HG03066 (cell line): ENCODE data around the gene TRPM1.

Experiments
- ATAC-seq: cut with Tn5 transposase; IDR thresholded peaks from one replicate; pipeline ENCODE4 v1.9.1; 2021; ENCODE audit warnings: low read depth; ENCODE audit not compliant: unreplicated experiment

TRPM1 gene

GRCh38 chr15:31051496-31052080 lies 49.9 kb downstream of the TRPM1 start:
- ATAC-seq = no peak

DNA sequence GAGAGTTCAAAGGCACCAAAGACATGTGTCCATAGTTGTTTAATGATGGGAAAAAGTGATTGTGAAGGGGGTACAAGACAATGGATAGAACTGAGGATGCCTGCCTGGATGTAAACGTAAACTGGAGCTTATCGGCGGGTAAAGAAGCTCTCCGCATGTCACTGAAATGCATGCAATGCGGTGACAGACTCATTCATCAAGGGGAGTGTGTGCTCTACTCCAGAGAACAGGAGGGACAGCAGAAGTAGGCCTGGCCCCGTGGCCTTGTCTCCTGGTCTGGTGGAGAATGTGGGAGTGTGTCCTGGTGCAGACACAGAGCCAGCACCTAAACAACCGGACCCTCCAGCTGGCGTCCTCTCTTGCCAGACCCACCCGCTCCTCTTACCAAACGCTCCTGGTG lies 50.6 kb downstream of the TRPM1 start:
- no peak for ATAC-seq

DNA sequence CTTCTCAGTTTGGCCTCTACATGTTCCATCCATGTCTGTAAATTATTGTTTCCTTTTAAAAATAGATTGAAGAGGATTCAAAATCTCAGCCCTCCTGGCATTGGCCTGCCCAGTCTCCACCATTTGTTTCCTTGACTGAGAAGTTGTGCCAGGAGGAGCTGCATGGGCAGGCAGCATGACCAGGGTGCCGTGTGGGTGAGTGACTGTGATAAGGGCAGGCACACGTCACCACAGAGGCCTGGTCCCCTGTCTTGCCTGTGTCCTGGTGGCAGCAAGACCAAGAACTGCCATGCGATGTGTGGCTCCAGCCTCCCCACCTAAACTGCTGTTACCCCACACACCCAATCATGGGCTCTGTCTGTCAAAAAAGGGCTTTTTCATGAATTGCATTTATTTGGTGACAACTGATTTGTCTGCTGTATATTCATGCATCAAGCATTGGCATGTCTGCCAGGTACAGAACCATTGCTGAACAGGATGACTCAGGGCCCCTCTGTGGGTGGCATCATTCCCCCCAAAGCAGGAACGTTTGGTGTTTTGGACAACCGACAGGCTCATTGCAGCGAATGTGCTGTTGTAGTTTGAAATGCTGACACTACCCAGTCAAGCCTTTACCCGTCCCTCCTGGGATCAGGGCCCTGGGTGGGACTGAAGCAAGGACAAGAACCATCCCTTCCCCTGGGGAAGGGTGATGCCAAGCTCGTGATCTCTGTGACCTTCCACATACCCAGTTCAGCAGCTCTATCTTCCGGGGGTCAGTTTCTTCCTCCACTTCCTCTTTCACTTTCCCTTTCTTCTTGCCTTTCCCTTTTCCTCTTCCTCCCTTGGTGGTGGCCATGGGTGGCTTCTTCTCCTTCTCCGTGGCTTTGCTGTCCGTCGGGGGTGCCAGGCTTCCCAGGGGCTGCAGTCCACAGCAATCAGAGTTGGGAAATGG lies 51.6 kb downstream of the TRPM1 start:
- ATAC-seq = no peak

DNA sequence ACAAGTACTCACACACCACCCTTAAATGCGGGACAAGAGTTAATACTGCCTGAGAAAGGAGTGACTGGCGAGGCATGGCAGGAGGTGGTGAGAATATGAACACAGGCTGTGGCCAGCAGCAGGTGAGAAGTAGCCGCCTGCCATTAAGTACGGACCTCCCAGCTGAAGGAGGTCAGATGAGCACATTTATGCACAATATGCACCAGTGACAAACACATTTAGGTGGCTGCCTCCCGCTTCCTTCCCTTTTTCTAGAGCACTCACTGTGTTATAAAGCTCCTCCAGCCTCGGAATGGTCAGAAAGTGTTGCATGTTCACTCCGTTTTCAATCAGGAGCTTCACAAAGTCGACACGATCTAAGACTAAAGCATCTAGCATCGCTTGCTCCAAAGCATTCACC lies 52.4 kb downstream of the TRPM1 start:
- ATAC-seq = no peak

DNA sequence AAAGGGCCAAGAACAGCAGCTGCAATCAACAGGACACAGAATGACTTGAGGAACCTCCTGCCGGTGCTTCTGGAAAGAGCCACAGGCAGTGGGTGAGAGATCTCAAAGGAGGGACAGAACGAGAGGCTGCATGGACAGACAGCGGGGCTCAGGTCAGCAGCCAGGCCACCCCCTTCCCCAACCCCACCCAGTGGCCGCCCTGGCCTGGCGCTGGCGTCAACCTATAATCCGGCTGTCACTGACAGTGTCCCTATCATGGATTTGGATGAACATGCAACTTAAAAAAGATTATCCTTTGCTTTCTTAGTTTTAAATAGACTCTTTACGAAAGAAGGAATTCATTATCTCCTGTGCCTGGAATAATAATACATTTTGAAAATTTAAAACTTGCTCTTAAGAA lies 54.1 kb downstream of the TRPM1 start:
- ATAC-seq = no peak

GRCh38 chr15:31046759-31047359 lies 54.7 kb downstream of the TRPM1 start:
- no peak for ATAC-seq

DNA sequence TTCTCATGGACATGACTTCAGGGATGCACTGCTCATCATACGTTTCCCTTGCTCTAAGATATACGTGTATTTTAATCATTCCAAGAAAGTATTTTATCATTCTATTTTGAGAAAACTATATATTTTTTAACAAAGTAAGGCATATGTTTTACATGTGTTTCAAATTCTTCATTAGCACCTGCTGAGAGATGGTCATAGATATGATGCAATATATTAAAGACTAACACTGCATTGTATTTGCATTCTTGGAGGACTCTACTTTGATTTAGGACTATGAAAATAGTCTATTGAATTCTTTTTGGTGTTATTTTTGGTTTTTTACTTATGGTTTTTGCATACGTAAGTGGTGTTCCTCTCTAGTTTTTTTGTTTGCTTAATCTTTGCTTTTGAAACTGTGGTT lies 55.9 kb downstream of the TRPM1 start:
- no peak for ATAC-seq

DNA sequence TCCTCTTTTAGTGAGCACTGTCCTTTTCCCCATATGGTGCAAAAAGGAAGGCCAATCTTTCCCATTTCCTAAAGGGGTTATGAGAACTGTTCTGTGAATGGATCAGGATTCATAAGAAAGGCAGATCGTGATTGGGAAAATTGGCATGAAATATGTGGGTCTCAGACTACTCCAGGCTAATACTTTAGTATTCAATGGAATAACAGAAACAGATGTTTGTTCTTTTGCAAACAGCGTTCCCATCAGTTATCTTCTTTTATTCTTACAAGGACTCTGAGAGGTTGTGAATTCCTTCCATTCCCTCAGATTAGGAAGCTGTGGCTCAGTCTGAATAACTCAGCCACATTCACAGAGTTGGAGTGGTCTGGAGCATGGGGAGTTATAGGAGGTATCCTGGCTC lies 58.8 kb downstream of the TRPM1 start:
- ATAC-seq = no peak

GRCh38 chr15:31041610-31042009 lies 59.9 kb downstream of the TRPM1 start:
- no peak for ATAC-seq

GRCh38 chr15:31040611-31041010 lies 60.9 kb downstream of the TRPM1 start:
- no peak for ATAC-seq

- ATAC-seq = no peak
Measured at GRCh38 chr15:31039961-31040360, 61.6 kb downstream of the TRPM1 start.

- no peak for ATAC-seq
Measured at GRCh38 chr15:31037731-31038477, 63.6 kb downstream of the TRPM1 start.

GRCh38 chr15:31036783-31037182 lies 64.7 kb downstream of the TRPM1 start:
- no peak for ATAC-seq

GRCh38 chr15:31035610-31036009 lies 65.9 kb downstream of the TRPM1 start:
- no peak for ATAC-seq

DNA sequence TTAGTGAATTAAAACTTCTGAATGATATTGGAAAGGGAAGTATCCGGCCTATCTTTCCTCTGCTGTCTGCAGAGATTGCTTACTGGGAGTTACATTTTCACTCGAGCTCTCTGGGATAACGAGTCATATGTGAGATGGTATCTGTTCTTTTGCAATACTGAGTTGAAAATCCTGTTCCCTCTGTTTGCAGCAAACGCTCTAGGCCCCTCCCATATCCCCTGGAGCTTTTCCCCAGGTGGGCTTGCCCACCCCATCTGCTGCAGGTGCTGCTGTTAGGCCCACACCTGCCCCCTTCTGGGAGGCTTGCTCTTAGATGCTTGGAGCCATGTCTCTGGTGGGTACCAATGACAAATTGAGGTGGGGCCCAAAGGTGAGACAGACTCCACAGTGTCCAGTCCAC lies 67.4 kb downstream of the TRPM1 start:
- ATAC-seq = no peak

DNA sequence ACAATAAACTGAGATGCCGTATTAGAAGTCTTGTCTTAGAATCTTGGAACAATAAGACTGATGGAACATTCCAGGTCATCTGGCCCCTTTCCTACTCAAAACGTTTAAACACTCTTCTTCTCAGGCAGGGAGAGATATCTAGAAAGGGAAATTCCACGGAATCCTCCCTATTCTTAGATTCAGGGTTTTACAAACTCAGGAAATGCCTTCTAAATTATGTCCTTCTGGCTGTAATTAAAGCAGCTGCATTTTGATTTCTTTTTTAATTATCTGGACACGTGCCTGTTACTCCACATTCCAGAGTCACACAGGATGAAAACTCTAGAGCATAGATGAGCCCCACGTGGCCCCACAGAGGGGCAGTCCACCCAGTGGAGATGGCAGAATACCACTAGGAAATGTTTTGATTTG lies 68.6 kb downstream of the TRPM1 start:
- ATAC-seq = no peak

DNA sequence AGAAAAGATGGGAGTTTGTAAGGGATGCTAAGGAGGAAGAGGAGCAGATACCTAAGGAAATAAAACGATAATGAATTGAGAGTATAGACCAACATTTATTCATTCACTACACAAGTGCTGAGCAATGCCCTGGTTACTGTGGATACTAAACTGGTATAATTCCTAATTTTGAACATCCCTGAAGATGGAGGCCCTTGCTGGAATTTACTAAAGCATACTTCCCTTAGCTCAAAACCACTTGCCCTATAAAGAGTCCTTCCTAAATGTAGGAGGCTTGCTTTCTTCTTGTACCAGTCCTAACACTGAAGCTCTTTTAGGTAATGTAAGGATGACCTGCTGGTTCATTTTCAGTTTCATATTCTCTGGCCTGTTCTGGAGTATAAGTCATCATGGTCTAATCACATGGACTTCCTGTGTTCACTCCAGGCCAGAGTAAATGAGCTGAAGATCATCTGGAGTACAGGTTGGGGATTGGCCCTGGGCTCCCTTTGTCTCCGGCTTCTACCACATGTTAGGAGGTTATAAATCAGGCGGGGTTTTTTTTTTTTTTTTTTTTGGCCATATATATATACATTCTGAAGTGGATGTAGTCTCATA lies 70.0 kb downstream of the TRPM1 start:
- peak; percentile 66 for ATAC-seq

- no peak for ATAC-seq
Measured at GRCh38 chr15:31027910-31028578, 73.5 kb downstream of the TRPM1 start.

GRCh38 chr15:31025996-31026395 lies 75.5 kb downstream of the TRPM1 start:
- no peak for ATAC-seq

DNA sequence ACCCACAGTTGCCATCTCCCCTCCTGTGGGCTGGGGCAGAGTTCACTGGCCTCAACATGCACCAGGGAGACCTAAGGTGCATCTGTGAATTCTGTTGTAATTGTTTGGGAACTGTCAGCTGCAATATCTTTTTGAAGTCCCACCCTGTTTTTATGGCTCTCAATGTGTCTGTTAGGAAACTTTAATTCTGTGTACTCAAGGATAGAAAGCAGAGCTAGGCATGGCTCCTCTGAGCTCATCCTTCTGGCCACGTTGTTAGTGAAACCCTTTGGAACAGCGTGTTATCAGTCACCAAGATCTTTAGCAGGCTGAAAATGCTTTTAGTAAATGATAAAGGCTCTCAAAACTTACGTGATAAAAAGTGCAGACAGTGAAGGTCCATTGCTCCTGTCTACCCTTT lies 76.5 kb downstream of the TRPM1 start:
- no peak for ATAC-seq
